HEK293 (cell line): ENCODE measurements around the gene HES3.

Experiments used
- CTCF ChIA-PET: fragments of 350-600 bp; formaldehyde crosslinking; extraction: SDS; loops from one replicate; lab custom pipeline; 2021; ENCODE audit warnings: antibody characterized with exemption; lab: Yijun Ruan, JAX
- POLR2A ChIA-PET: fragments of 300-600 bp; formaldehyde crosslinking; extraction: SDS; loops from one replicate; lab custom pipeline; 2020; ENCODE audit warnings: antibody characterized with exemption, inconsistent platforms; lab: Yijun Ruan, JAX
- H3K27ac ChIP-seq: fragments of 200-500 bp; sonication (Bioruptor generic); 2 replicates; pipeline ENCODE4 v1.5.1; 2014; ENCODE audit warnings: low read depth, low read length, control low read depth, inconsistent platforms; ENCODE audit errors: extremely low read depth
- H3K36me3 ChIP-seq, 2 experiments: fragments of 200-500 bp in 1 of 2; sonication (Bioruptor generic) in 1 of 2; 1 replicate in 1 of 2; 2 replicates in 1 of 2; pipeline ENCODE4 v1.5.1; 2014 to 2017; ENCODE audit warnings: inconsistent platforms in 2 of 2, low read length in 2 of 2; ENCODE audit not compliant: control insufficient read depth in 2 of 2, insufficient read depth in 1 of 2
- H3K4me1 ChIP-seq: fragments of 200-500 bp; sonication (Bioruptor generic); 2 replicates; pipeline ENCODE4 v1.5.1; 2014; ENCODE audit warnings: mild to moderate bottlenecking, low read length, inconsistent platforms; ENCODE audit not compliant: control insufficient read depth, insufficient read depth
- H3K4me3 ChIP-seq: 2 replicates; pipeline ENCODE4 v1.5.1; 2011; ENCODE audit warnings: low read depth, mild to moderate bottlenecking, control low read depth, low read length, moderate library complexity
- H3K9me3 ChIP-seq: fragments of 200-500 bp; sonication (Bioruptor generic); 2 replicates; pipeline ENCODE4 v1.5.1; 2014; ENCODE audit warnings: low read depth, low read length, inconsistent platforms; ENCODE audit not compliant: control insufficient read depth, insufficient read depth
- EGR2 ChIP-seq: fragments of 450-650 bp; formaldehyde crosslinking; IDR thresholded peaks from 2 replicates; pipeline ENCODE4 v1.5.1; 2016; ENCODE audit warnings: low read depth, missing biosample characterization, missing genetic modification characterization
- HOXD13 ChIP-seq: sonication (generic); formaldehyde crosslinking; IDR thresholded peaks from 2 replicates; pipeline ENCODE4 v1.8.0; 2022; ENCODE audit warnings: missing genetic modification reagents, borderline replicate concordance
- OVOL3 ChIP-seq: fragments of 450-650 bp; formaldehyde crosslinking; IDR thresholded peaks from 2 replicates; pipeline ENCODE4 v1.5.1; 2016; ENCODE audit warnings: missing biosample characterization, missing genetic modification characterization
- PRDM6 ChIP-seq: fragments of 450-650 bp; formaldehyde crosslinking; IDR thresholded peaks from 2 replicates; pipeline ENCODE4 v1.5.1; 2017; ENCODE audit warnings: missing biosample characterization, missing genetic modification characterization
- REPIN1 ChIP-seq: fragments of 450-650 bp; formaldehyde crosslinking; IDR thresholded peaks from 2 replicates; pipeline ENCODE4 v1.5.1; 2017; ENCODE audit warnings: missing biosample characterization, missing genetic modification characterization, low read depth
- ZFHX2 ChIP-seq: fragments of 450-650 bp; formaldehyde crosslinking; conservative IDR thresholded peaks from 2 replicates; pipeline ENCODE4 v1.5.1; 2016; ENCODE audit warnings: missing biosample characterization, missing genetic modification characterization
- ZNF10 ChIP-seq: fragments of 450-650 bp; formaldehyde crosslinking; IDR thresholded peaks from 2 replicates; pipeline ENCODE4 v1.5.1; 2017; ENCODE audit warnings: missing biosample characterization, missing genetic modification characterization
- ZNF146 ChIP-seq: fragments of 450-650 bp; formaldehyde crosslinking; IDR thresholded peaks from 2 replicates; pipeline ENCODE4 v1.5.1; 2016; ENCODE audit warnings: missing biosample characterization, missing genetic modification characterization
- ZNF19 ChIP-seq: fragments of 450-650 bp; formaldehyde crosslinking; IDR thresholded peaks from 2 replicates; pipeline ENCODE4; 2016; ENCODE audit warnings: missing biosample characterization, missing genetic modification characterization, low read depth
- ZNF2 ChIP-seq: fragments of 450-650 bp; formaldehyde crosslinking; IDR thresholded peaks from 2 replicates; pipeline ENCODE4 v1.5.1; 2016; ENCODE audit warnings: missing biosample characterization, missing genetic modification characterization
- ZNF221 ChIP-seq: fragments of 450-650 bp; formaldehyde crosslinking; IDR thresholded peaks from 2 replicates; pipeline ENCODE4 v1.5.1; 2017; ENCODE audit warnings: missing biosample characterization, missing genetic modification characterization, borderline replicate concordance
- ZNF280D ChIP-seq: fragments of 450-650 bp; formaldehyde crosslinking; IDR thresholded peaks from 2 replicates; pipeline ENCODE4 v1.5.1; 2016; ENCODE audit warnings: missing biosample characterization, missing genetic modification characterization
- ZNF324 ChIP-seq: fragments of 450-650 bp; formaldehyde crosslinking; IDR thresholded peaks from 2 replicates; pipeline ENCODE4 v1.5.1; 2016; ENCODE audit warnings: missing biosample characterization, missing genetic modification characterization
- ZNF561 ChIP-seq: fragments of 450-650 bp; IDR thresholded peaks from 2 replicates; pipeline ENCODE4 v1.5.1; 2018; ENCODE audit warnings: missing biosample characterization, missing genetic modification characterization, borderline replicate concordance
- ZNF600 ChIP-seq: fragments of 450-650 bp; formaldehyde crosslinking; IDR thresholded peaks from 2 replicates; pipeline ENCODE4 v1.5.1; 2016; ENCODE audit warnings: missing biosample characterization, missing genetic modification characterization
- ZNF677 ChIP-seq: fragments of 450-650 bp; IDR thresholded peaks from 2 replicates; pipeline ENCODE4 v1.5.0; 2018; ENCODE audit warnings: missing biosample characterization, mild to moderate bottlenecking, missing genetic modification characterization, moderate library complexity
- ZNF707 ChIP-seq: fragments of 450-650 bp; formaldehyde crosslinking; IDR thresholded peaks from 2 replicates; pipeline ENCODE4 v1.5.1; 2016; ENCODE audit warnings: missing biosample characterization, missing genetic modification characterization
- TF ChIP-seq, protein P1 (sequence below): fragments of 450-650 bp; formaldehyde crosslinking; IDR thresholded peaks from 2 replicates; pipeline ENCODE4 v1.5.1; 2017; ENCODE audit warnings: missing biosample characterization, missing genetic modification characterization

HES3 gene

GRCh38 chr1:6281511-6282402, 37.8 kb downstream of the HES3 start:
- Histone ChIP-seq H3K36me3 (peaks cover 0 to 43% of the 10 kb centered on the region in 2 experiments; a peak in 1 of 3 replicates), H3K9me3 (no peaks in the 10 kb centered on the region), H3K27ac (no peak overlapping the region), H3K4me3 (no peak overlapping the region)
- POLR2A ChIA-PET = no interaction called here
- CTCF ChIA-PET = interaction anchor here (0.6 to 0.9 kb wide), 4 partner anchors 35 to 243 kb away, joined by 3 to 6 read pairs (median 3); no protein-coding TSS in a partner anchor
- TF ChIP-seq ZNF600 (tag by site-specific recombination) = no peak
- no peak for TF ChIP-seq ZNF10
- TF ChIP-seq REPIN1 (tag by site-specific recombination) = no peak
- TF ChIP-seq ZNF221 = no peak
- TF ChIP-seq PRDM6 (tag by site-specific recombination) = no peak
- peak; percentile 44; the same call in 1 of the 2 replicates for TF ChIP-seq ZFHX2 (tag by site-specific recombination)
- TF ChIP-seq ZNF19 (tag by site-specific recombination) = no peak
- TF ChIP-seq EGR2 (tag by site-specific recombination) = 0 out of 2 replicates have a peak, but pooled peaks have one; percentile 27
- no peak for TF ChIP-seq ZNF280D
- TF ChIP-seq ZNF2 (tag by site-specific recombination) = no peak
- no peak for TF ChIP-seq ZNF707
- no peak for TF ChIP-seq ZNF561
- TF ChIP-seq ZNF146 (tag by site-specific recombination) = no peak
- TF ChIP-seq, protein P1, sequence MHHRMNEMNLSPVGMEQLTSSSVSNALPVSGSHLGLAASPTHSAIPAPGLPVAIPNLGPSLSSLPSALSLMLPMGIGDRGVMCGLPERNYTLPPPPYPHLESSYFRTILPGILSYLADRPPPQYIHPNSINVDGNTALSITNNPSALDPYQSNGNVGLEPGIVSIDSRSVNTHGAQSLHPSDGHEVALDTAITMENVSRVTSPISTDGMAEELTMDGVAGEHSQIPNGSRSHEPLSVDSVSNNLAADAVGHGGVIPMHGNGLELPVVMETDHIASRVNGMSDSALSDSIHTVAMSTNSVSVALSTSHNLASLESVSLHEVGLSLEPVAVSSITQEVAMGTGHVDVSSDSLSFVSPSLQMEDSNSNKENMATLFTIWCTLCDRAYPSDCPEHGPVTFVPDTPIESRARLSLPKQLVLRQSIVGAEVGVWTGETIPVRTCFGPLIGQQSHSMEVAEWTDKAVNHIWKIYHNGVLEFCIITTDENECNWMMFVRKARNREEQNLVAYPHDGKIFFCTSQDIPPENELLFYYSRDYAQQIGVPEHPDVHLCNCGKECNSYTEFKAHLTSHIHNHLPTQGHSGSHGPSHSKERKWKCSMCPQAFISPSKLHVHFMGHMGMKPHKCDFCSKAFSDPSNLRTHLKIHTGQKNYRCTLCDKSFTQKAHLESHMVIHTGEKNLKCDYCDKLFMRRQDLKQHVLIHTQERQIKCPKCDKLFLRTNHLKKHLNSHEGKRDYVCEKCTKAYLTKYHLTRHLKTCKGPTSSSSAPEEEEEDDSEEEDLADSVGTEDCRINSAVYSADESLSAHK (tag by site-specific recombination) = no peak
- no peak for TF ChIP-seq OVOL3 (tag by site-specific recombination)
- TF ChIP-seq ZNF324 (tag by site-specific recombination) = no peak
- TF ChIP-seq, all 188 proteins: peak for 2
- H3K4me1 ChIP-seq = no peaks in the 10 kb centered on the region

DNA sequence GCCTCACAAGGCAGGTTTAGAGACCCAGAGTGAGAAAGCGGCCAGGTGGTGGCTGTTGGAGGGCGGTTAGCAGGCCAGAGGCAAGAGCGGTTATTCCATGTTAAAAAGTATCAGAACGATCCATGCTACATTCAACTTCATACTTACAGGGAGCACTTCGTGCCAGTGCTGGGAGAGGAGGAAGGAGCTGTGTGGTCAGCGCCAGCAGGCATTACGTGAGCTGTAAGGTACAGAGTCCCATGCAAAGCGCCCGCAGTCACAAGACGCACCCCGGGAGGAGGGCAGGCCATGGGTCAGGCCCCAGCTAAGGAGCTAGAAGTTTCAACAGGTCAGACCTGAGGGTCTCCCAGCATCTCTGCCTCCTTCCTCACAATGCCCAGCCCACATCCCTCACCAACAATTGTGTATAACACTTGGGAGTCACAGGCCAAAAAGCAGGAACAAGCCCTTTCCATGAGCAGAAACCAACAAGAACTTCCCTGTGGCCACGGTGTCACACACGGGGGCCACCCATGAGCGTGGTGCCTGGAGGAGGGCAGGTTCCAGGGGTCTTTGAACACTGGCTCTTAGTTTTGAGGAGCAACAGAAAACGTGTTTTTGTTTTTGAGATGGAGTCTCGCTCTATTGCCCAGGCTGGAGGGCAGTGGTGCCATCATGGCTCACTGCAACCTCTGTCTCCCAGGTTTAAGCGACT, 38.7 kb downstream of the HES3 start:
- CTCF ChIA-PET = interaction anchor here (0.6 to 0.9 kb wide), 3 partner anchors 36 to 77 kb away, joined by 3 to 6 read pairs (median 3); no protein-coding TSS in a partner anchor
- POLR2A ChIA-PET = no interaction called here
- TF ChIP-seq HOXD13 (CRISPR knock-in tag) (no peak), ZNF677 (tag by site-specific recombination) (peak; percentile 91)
- TF ChIP-seq, all 188 proteins: peak for 1
- Histone ChIP-seq H3K9me3 (no peaks in the 10 kb centered on the region), H3K36me3 (peaks cover 0 to 50% of the 10 kb centered on the region in 2 experiments; a peak in 1 of 3 replicates), H3K4me3 (no peak overlapping the region), H3K4me1 (no peaks in the 10 kb centered on the region), H3K27ac (no peak overlapping the region)
